ENCODE data around the gene UTF1.
A peak's percentile ranks its signal among the peaks of the same experiment; 100 is the strongest.

Gene UTF1

GRCh38 chr10:133225707-133226191 is 4.3 kb upstream of the UTF1 start:
- no peak for TF ChIP-seq CTCF (IDR thresholded peaks at IDR 0.05; ENCODE audit: unreplicated experiment in 3 of 3)
- H3K27ac Mint-ChIP-seq, result no peak overlapping the region
- H3K36me3 Mint-ChIP-seq (ENCODE audit: low read depth), result no peaks in the 10 kb centered on the region
- H3K4me1 Mint-ChIP-seq, result peaks cover 20% of the 10 kb centered on the region
- H3K4me3 Mint-ChIP-seq, result peak overlapping the region in 1 of 3 experiments; percentile 34
- no peaks in the 10 kb centered on the region for H3K9me3 Mint-ChIP-seq
- H3K27me3 Mint-ChIP-seq (ENCODE audit: low read depth), result peaks cover 76% of the 10 kb centered on the region

- Mint-ChIP-seq H3K9me3 (no peaks in the 10 kb centered on the region), H3K4me1 (peaks cover 20% of the 10 kb centered on the region), H3K4me3 (no peak overlapping the region), H3K36me3 (ENCODE audit: low read depth) (no peaks in the 10 kb centered on the region), H3K27me3 (ENCODE audit: low read depth) (peaks cover 74% of the 10 kb centered on the region), H3K27ac (no peak overlapping the region)
- no peak for TF ChIP-seq CTCF (IDR thresholded peaks at IDR 0.05; ENCODE audit: unreplicated experiment in 3 of 3)
Observed at GRCh38 chr10:133226251-133226808, 3.7 kb upstream of the UTF1 start.

- no peak overlapping the region for H3K27ac Mint-ChIP-seq
- H3K4me3 Mint-ChIP-seq, result no peak overlapping the region
- no peak for TF ChIP-seq CTCF (IDR thresholded peaks at IDR 0.05; ENCODE audit: unreplicated experiment in 3 of 3)
- H3K9me3 Mint-ChIP-seq, result no peaks in the 10 kb centered on the region
- H3K36me3 Mint-ChIP-seq (ENCODE audit: low read depth), result no peaks in the 10 kb centered on the region
- peaks cover 78% of the 10 kb centered on the region for H3K27me3 Mint-ChIP-seq (ENCODE audit: low read depth)
- peaks cover 20% of the 10 kb centered on the region for H3K4me1 Mint-ChIP-seq
Observed at GRCh38 chr10:133227256-133227655, 2.8 kb upstream of the UTF1 start.

GRCh38 chr10:133229265-133230043 is 563 bp upstream of the UTF1 start:
- peaks cover 90% of the 10 kb centered on the region for H3K27me3 Mint-ChIP-seq (ENCODE audit: low read depth)
- H3K9me3 Mint-ChIP-seq, result no peaks in the 10 kb centered on the region
- H3K4me1 Mint-ChIP-seq, result peaks cover 20% of the 10 kb centered on the region
- TF ChIP-seq CTCF (IDR thresholded peaks at IDR 0.05; ENCODE audit: unreplicated experiment in 3 of 3), result no peak
- H3K36me3 Mint-ChIP-seq (ENCODE audit: low read depth), result no peaks in the 10 kb centered on the region
- no peak overlapping the region for H3K27ac Mint-ChIP-seq
- peak overlapping the region; percentile 47 to 65 (median 64) for H3K4me3 Mint-ChIP-seq

- Mint-ChIP-seq H3K9me3 (no peaks in the 10 kb centered on the region), H3K4me1 (peaks cover 15% of the 10 kb centered on the region), H3K36me3 (ENCODE audit: low read depth) (no peaks in the 10 kb centered on the region), H3K27ac (no peak overlapping the region), H3K4me3 (peak overlapping the region in 1 of 3 experiments; percentile 41), H3K27me3 (ENCODE audit: low read depth) (peaks cover 88% of the 10 kb centered on the region)
- no peak for TF ChIP-seq CTCF (IDR thresholded peaks at IDR 0.05; ENCODE audit: unreplicated experiment in 3 of 3)
Observed at GRCh38 chr10:133230387-133231195, 574 bp downstream of the UTF1 start.
